CD4-positive, alpha-beta T cell treated with Interleukin-2 at 100 ng/mL for 4 hours (primary cell): Measurements from ENCODE around the gene SAMSN1.
"Not testable (repeated sequence)": the region's sequence is repeated elsewhere in the genome, so short reads cannot be mapped to it uniquely, and the experiment has no call there.

ENCODE experiments used
- DNase-seq: peaks from one replicate; pipeline ENCODE4 v3.0.0-alpha.2; 2020; ENCODE audit warnings: low spot score

SAMSN1 gene

DNA sequence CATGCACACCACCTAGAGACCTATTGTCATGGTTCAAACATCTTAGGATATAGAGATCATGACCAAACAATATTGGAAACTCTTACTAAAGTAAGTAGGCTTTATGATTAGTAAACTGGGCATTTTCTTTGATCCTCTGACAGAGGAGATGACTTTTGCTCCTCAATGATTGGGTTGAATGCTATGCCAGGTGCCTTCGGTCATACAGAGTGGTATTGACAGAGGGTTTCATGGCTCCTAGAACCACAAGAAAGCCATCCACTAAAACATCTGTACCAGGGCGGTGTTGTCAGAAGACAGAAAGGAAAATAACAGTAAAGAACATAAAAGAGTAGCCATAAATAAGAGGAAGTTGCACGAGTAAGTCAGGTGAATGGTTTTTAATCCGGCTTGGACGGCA is 20.8 kb upstream of the SAMSN1 start:
- DNase-seq = no peak

DNA sequence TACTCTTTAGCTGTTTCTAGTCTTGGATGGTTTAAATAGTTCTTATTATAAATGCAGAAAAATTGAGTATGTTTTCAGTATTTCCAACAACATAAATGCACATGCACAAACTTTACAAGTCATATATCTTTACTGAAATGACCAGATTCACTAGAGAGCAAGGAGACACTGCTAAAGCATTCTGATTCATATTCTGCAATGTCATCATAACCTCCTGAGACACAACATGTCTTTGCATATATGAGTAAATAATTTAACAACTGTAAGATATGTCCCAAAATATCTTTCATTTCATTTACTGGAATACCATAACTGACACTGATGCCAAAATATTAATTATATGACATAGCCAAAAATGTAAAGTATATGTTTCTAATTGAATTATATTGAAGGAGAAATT is 16.8 kb upstream of the SAMSN1 start:
- no peak for DNase-seq

DNA sequence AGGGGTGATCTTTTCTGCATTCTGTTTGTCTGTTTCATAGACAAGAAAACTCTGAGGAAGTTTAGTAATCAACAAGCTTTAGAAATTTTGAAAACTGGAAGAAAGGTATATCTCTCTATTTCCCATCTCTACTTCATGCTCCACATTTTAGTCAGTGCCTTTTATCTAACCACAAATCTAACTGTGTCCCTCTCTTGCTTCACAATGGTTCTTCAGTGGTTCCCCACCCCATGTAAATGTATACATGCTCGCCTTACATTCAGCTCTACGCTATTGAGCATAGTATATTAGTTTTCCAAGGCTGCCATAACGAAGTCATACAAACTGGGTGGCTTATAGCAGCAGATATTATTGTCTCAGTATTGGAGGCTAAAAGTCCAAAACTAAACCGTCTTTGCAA is 14.4 kb upstream of the SAMSN1 start:
- no peak for DNase-seq

DNA sequence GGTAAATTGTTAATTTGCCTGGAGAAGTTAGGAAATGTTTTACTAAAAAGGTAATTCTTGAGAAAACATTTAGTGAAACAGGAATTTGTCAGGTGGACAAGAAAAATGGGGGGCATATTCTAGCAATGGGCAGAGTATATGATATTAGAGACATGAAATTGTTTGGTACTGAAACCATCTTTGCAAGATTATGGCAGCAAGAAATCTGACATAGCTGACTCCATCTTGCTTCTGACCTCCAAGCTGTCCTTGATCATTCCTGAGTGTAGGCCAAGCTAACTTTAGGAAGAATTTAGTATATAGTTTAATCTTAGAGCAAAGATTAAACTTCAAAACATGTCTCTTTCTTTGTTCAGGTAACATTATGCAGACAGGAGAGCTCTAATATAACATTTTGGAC is 14.0 kb upstream of the SAMSN1 start:
- no peak for DNase-seq

DNA sequence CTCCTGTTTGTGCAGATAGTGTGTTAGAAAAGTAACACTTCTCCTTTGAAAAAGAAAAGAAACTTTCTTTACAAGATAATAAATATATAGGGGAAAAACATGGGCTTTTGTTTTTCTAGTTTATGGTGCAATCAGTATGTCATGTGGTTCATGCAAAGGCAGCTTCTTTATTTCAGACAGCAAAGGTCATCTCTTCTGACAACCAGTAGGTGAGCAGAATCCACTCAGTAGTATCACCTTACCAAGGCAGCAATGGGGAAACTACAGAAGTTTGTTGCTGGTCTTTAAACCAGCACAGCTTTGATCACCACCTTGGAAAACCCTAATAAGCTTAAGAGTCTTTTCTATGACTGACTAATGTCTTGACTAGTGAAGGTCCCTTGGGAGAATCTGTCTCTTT is 13.0 kb upstream of the SAMSN1 start:
- no peak for DNase-seq

DNA sequence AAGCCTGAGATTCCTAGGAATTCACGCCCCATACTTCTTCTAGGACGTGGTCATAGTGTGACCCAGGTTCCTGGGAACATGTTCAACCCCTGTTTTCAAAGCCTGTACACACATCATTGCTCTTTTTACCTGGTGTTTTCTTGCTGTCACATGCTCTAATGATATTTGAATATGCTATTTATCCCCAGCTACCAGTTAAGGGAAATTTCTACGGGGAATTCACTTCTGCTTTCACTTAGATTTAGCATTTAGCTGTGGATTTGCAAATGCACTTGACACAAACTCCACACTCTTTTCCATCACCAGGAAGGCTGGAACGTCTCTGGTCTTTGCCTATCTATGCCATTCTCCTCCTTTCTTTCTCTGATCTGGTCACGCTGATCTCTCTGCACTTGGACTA is 11.3 kb upstream of the SAMSN1 start:
- no peak for DNase-seq

DNA sequence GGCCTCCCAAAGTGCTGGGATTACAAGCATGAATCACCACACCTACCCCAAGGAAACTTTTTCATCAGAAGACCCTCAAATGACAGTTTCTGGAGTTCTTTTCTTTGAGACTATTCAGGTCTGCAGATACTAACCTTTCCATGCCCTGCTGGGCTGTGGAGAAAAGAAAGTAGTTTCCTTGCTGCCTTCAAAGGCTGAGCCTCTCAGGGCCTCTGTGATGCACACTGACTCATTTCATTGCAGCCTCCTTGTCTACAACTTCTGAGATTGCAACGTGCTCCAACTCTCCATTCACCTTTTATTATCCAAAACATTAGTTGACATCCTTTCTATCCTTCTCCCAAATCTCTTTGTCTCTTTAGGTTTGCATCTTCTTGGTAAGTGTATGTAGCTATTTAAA is 8.8 kb upstream of the SAMSN1 start:
- DNase-seq = peak; percentile 37

DNA sequence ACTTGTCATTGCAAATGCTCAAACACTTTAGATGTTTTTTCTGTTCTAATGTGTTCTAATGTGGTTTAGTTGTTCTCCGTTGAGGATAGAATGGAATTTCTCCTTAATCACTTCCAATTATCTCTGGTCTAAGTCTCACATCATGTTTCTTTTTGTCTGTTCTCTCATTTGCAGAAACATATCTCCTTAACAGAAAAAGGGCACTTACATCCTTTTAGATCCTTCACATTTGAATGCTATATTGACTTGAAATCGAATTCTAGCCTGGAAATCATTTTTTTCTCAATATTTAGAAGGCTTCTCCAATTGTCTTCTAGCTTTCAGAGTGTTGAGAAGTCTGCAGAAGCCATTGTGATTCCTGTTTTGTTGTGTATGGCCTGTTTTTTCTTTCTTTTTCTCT is 7.3 kb upstream of the SAMSN1 start:
- DNase-seq = no peak

DNA sequence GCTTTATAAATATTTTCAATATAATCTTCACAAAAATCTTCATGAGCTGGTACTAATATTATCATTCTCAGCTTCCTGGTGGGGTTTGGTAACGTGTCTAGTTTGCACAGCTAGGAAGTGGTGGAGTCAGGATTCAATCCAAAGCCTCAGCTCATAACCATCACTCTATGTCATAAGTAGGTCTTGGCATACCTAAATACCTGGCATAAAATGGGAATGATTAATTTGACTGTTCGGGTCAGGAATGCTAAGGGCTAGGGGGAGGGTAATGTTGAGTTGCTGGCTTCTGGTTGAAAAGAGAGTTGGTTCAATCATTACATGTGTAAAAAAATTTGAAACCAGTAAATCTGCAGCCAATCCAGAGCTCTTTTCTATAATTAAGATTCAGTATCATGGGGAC is 5.6 kb upstream of the SAMSN1 start:
- DNase-seq = no peak

DNA sequence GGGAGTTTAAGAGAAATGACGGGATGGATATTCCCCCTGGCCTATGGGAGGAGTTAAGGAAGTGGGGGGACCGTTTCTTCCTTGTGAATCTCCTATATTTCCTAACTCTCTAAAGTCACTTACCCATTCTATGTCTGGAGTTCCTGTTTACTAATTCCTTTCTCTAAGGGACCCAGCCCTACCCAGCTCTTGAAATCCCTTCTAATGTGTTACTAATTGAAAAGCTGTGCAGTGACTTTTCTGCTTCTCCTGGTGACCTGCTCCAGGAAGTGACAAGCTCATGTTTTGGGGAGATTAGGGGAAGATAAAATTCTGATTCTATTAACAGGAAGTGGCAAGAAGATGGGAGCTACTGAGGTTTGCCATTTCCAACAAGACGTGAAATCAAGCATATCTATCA is 4.0 kb upstream of the SAMSN1 start:
- peak; percentile 44 for DNase-seq

DNA sequence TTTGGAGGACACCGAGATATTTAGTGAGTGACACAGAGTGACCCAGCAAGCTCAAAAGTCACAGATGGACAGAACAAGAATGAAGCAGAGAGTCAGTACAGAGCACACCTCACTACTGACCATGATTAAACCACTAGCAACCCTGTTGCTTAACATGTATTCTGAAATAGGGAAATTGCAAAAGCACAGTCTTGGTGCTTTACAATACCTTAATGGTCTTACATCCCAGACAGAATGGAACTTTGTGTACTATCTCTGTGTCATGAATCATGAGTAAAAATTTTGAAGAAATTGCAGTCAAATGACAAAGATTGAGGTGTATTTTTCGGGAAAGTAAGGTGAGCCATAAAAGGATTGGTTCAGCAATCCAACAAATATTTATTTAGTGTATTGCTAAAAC is 2.7 kb upstream of the SAMSN1 start:
- DNase-seq = no peak

DNA sequence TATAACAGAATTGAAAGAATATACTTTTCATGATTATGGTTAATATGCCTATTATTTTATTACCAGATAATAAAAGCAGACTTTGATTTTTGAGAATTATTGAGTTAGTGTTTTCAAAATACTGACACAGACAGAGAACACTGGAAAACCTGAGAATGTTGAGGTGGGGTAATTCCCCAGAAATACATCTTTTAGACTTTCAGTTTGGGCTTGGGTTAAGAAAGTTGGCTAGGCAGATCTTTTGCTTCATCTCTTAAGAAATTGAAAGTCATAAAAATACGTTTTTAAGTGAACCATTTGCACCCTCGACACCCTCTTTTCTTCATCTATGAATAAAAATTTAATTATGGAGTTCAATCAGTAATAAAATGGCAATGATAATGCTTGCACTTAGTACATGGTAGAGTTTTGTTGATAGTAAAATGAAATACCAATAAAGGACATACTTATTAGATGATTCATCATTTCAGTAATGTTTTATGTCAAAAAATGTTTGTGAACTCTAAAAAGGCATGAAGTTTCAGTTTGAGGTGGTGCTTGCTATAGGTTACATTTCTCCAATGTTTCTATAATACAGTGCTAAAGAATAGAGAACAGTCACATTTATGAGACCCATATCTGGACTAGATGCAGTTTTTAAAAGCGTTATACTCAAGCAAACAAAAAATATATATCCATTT is 1.9 kb upstream of the SAMSN1 start:
- peak; percentile 47 for DNase-seq

DNA sequence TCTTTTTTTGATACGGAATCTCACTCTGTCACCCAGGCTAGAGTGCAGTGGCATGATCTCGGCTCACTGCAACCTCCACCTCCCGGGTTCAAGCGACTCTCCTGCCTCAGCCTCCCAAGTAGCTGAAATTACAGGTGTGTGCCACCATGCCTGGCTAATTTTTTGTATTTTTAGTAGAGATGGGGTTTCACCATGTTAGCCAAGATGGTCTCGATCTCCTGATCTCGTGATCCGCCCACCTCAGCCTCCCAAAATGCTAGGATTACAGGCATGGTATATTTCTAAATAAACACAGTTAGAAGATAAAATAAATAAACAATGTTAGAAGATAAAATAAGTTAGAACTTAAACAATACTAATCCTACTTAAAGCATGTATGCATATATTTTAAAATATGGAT is 604 bp upstream of the SAMSN1 start:
- DNase-seq = not testable (repeated sequence)

DNA sequence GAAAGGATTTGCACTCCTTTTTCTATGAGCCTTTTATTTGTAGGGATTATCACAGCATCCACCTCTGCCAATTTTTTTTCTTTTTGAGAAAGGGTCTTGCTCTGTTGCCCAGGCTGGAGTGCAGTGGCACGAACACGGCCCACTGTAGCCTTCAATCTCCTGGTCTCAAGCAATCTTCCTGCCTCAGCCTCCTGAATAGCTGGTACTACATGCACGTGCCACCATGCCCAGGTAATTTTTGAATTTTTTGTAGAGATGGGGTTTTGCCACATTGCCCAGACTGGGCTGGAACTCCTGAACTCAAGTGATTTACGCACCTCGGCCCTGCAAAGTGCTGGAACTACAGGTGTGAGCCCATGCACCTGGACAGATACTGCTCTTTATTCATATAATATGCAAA is 2.1 kb downstream of the SAMSN1 start:
- DNase-seq = no peak

DNA sequence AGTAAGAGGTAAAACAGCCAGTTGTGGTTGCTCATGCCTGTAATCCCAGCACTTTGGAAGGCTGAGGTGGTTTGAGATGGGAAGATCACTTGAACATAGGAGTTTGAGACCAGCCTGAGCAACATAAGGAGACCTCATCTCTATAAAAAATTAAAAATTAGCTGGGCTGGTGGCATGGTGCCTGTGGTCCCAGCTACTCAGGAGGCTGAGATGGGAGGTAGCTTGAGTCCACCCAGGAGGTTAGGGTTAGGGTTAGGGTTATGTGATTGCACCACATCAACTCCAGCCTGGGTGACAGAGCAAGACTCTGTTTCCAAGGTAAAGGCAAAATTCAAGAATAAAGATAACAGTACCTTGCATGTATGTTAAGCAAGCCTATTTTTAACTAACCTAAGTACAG is 3.5 kb downstream of the SAMSN1 start:
- DNase-seq = no peak

DNA sequence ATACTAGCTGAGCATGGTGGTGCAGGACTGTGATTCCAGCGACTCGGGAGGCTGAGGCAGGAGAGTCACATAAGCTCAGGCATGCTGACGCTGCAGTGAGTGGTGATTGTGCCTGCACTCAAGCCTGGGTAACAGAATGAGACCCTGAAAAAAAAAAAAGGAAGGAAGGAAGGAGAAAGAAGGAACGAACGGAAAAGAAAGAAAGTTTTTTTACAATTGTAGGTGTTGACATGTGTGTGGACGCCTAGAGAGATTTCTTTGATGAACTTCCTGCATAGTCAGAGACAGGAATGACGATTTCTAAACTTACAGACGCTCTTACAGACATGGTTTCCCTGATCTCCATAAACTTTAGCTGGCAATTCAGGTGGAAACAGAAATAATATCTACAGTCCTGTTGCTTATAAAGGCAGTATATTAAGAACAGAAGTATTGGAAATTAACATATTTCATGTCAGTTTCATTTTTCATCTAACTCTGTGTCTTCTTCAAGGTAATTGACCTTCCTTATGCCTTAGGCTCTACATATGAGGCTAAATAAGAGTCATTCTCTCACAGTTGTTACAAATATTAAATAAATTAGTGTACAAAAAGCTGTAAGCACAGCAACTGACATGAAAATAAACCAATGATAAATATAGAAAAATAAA is 4.1 kb downstream of the SAMSN1 start:
- DNase-seq = peak; percentile 51

DNA sequence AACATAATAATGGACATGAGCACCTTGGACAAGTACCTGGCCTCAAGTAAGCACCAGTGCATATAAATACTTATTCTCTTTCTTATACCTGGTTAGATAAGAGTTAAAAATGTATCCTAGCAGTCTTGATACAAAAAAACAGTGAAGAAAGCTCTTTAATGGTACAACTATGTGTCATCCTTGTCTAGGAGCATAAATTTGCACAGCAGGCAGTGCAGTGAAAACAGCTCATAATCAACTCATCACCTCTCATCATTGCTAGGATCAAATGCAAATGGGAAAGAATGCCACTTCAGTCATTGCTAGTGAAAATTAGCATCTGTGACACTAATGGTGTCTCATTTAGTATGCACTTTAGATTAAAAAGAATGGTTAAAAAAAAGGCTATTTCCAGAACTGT is 7.6 kb downstream of the SAMSN1 start:
- DNase-seq = peak; percentile 60

DNA sequence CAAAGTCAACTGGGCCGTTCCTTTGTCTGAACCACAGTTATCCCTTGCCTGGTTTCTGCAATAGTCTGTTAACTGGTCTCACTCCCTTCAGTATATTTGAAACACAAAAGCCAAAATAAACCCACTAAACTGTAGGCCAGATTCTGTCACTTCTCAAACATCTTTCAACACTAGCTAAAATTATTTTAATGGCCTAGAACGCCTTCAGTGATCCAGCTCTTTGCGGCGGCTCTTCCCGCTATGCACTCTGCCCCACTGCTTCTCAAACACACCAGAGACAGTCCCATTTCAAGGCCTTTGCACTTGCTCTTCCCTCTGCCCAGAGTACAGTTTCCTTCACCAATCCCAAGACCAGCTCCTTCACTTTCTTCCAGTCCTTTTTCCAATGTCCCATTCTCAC is 9.2 kb downstream of the SAMSN1 start:
- DNase-seq = no peak

DNA sequence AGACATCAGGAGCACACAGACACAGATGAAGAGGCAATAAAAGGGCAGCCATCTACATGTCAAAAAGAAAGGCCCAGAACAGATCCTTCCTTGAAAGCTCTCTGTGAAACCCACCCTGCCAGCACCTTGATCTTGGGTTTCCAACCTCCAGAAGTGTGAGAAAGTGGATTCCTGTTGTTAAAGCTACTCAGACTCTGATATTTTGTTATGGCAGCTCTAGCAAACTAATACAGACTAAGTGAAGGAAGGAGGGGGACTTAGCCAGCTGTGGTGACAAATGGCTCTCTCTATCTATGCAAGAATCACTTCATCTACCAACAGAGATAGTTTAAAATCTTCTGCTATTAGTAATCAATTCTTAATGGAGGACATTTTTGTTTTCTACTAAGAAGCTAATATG is 10.4 kb downstream of the SAMSN1 start:
- DNase-seq = no peak

DNA sequence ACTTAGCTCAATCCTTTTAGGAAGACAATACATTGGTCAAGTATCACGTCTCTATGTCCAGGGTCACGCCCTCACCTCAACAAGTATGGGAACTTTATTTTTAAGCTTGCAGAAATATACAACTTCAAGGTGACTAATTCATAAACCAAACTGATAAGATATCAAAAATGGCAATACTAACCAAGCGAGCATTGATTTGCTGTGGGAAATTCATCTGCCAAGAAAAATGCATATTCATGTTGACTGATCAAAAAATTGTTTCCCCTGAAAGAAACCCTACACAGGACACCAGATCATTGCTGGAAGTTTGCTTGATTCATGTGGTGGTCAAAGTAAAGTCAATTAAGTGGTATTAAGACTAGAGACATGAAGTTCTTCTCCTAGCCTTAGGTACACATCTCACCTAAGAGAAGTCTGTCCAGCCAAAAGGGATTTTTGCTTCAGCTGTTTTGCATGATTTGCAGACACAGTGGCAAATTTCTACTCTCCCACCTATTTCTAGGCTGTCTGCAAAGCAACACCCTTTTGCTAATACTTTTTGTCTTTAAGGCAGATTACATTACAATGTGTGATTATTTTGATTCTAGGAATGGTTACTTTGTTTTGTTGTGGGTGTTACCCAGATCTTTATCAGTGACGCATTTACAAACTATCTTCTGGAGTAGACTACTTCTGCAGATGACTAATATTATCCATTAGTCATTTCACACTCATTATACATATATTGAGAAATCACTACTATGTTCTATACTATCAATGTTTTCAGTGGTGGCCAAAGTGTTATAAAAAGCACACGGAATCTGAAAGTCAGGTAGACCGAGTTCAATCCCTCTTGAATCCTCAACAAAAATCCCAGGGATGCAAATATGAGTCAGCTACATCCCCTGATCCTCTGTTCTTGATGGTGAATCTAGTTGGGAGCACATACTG is 12.4 kb downstream of the SAMSN1 start:
- peak; percentile 89 for DNase-seq

DNA sequence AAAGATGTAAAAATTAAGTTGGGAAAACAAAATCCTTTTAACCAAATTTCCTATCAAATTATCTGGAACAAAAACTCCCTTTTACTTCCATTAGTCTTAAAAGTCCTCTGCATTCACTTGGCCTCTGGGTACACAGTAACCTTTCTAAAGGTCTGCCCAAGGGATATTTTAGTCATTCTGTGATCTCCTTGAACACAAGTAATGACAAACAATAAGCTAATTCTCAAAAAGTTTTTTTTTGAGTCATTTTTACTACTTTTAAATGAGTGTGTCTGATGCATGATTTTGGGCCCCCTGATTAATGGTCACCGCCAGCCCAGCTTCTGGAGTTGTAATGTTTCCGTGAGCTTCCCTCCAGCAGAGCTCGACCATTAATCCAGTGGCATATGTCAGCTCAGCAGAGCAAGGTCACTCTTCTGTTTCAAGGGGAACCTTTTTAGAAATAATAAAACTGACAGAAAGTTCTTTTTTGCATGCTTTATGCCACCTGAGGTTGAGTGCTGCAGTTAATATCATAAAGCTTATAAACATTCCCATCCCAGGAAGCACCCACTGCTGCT is 14.3 kb downstream of the SAMSN1 start:
- no peak for DNase-seq

DNA sequence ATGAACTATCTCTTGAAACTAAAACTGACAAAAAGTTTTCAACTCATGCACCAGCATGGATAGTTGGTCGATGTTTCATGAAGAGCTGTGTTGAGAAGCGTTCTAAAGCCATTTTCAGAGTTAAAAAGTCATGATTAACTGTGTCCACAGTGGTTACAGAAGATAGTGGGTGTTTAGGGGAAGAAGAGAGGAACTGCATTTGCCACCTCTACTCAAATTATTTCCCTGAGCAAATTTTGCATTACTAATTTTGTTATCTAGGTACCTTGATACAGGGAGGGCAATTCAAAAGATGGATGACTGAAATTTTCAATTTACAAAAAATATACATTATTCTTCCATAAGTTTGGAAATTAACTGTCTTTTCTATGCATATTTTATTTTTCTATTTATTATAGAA is 15.5 kb downstream of the SAMSN1 start:
- DNase-seq = no peak

DNA sequence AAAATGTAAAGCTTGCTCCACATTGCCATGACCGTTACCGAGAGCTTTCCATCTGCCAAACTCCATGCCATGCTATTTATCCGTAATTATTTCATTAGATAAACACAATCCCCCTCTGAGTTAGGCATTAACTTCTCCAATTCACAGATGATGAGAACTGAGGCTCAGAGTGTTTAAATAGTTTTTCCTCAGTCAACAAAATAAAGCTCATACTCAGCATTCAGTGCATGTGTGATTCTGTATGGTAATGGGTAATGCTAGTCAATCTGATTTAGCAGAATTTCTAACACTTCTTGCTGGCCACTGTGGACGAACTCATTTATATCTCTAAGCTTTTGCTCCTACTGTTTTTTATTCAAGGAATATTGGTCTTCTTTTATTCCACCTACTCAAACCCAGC is 17.3 kb downstream of the SAMSN1 start:
- no peak for DNase-seq
